GM12865 (cell line): Measurements from ENCODE around the gene SLC39A11.
"Not testable (repeated sequence)": the region's sequence is repeated elsewhere in the genome, so short reads cannot be mapped to it uniquely, and the experiment has no call there.

Experiments used
- DNase-seq: peaks from one replicate; pipeline ENCODE4 v3.0.0; 2010; ENCODE audit warnings: low read depth
- H3K4me3 ChIP-seq: 2 replicates; pipeline ENCODE4 v1.5.1; 2011; ENCODE audit warnings: mild to moderate bottlenecking, low read depth, low read length, control low read depth
- TF ChIP-seq, protein P1 (sequence below): IDR thresholded peaks from 2 replicates; pipeline ENCODE4 v1.5.1; 2011; ENCODE audit warnings: low read length, control low read depth, low read depth, inconsistent platforms; ENCODE audit not compliant: insufficient read depth; ENCODE audit errors: missing control alignments

SLC39A11 gene

DNA sequence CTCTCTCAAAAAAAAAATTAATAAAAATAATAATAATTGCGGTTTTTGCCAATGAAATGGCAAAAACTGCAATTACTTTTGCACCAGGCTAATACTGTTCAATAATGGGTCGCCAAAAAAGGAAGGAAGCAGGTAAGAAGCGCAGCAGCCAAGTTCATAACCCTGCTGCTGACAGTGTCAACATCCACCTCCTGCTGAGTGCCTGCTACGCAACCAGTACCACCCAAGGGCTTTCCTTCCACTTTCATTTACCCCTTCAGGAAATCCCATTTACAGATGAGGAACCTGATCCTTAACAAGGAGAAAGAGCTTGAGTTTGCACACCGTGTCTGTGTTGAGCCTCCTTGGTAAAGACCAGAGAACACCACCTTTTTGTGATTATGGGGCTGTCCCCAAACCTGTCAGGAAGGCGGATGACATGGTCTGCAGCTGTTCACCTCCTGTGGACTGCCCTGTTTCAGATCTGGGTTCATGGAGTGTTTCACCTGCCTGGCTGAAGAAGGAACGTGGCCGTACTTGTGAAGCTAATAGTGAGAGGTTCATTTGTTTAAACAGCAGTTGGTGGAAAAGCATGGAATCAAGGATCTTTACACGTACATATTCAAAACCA lies 378.0 kb downstream of the SLC39A11 start:
- H3K4me3 ChIP-seq: no peak overlapping the region
- DNase-seq: no peak
- TF ChIP-seq, protein P1, sequence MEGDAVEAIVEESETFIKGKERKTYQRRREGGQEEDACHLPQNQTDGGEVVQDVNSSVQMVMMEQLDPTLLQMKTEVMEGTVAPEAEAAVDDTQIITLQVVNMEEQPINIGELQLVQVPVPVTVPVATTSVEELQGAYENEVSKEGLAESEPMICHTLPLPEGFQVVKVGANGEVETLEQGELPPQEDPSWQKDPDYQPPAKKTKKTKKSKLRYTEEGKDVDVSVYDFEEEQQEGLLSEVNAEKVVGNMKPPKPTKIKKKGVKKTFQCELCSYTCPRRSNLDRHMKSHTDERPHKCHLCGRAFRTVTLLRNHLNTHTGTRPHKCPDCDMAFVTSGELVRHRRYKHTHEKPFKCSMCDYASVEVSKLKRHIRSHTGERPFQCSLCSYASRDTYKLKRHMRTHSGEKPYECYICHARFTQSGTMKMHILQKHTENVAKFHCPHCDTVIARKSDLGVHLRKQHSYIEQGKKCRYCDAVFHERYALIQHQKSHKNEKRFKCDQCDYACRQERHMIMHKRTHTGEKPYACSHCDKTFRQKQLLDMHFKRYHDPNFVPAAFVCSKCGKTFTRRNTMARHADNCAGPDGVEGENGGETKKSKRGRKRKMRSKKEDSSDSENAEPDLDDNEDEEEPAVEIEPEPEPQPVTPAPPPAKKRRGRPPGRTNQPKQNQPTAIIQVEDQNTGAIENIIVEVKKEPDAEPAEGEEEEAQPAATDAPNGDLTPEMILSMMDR: no peak

DNA sequence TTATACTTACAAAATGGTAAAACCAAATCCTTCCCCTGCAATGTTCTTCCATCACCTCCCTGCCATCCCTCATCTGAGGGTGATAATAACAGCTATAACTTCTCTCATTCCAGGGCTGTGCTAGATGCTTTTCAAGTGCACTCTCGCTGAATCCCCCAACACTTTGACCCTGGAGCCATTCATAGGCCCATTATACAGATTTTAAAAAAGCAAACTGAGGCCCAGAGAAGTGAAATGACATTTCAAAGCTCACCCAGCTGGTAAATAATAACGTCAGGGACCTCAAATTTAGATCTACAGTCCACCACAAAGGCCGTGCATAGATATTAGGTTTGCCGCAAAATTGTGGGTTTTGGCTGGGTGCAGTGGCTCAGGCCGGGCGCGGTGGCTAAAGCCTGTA lies 378.8 kb downstream of the SLC39A11 start:
- H3K4me3 ChIP-seq: no peak overlapping the region
- TF ChIP-seq, protein P1: no peak
- DNase-seq: no peak

DNA sequence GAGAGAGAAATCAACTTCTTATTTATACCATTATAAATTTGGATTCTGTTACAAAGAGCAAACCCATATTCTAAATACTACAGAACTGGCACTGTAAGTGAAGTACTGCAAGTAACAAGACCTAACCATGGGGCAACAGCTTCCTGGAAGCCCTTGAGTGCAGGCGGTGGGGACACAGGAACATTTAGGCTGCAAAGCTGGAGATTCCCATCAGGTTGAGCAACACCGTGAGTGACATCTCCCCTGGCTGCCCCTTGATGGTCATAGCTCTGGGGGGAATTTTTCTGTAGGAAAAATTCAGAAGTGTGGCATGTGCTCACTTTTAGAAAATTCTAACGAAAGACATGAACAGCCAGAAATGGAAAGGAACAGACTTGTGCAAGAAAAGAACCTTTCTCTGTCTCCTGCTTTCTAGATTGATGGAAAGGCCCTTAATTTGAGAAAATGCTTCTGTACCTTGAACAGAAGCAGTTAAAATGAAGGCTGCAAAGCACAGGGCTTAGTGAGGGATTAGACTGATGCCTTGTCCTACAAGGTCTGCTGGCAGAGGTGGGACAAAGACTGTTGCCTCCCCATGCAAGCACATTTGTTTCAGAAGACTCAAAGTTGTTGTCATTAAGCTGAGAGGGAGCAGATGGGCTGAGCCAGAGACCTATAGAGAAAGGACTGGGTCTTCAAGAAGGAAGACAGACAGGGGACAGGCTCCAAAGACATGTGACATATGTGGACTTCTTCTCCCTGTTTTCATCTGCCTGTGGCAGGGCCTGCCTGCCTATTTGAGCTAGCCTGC lies 380.8 kb downstream of the SLC39A11 start:
- no peak for DNase-seq
- TF ChIP-seq, protein P1: no peak
- no peak overlapping the region for H3K4me3 ChIP-seq

DNA sequence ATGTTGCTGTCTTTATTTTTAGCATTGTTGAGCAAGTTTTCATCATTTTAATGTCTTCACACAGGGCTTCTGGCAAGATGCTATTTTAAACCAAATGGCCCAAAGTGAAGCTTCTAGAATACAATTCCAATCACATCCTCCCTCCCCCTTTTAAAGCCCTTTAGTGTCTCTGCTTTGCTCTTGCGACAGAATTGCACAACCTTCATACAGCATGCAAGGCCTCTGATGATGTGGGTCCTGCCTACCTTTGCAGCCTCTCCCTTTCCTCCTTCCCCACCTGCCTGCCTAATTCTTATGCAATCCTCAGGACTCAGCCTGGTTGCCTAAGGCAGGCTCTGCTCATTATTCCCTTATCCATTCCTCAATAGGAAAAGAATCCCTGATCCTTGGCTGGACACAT lies 381.7 kb downstream of the SLC39A11 start:
- DNase-seq: no peak
- H3K4me3 ChIP-seq: no peak overlapping the region
- TF ChIP-seq, protein P1: no peak

DNA sequence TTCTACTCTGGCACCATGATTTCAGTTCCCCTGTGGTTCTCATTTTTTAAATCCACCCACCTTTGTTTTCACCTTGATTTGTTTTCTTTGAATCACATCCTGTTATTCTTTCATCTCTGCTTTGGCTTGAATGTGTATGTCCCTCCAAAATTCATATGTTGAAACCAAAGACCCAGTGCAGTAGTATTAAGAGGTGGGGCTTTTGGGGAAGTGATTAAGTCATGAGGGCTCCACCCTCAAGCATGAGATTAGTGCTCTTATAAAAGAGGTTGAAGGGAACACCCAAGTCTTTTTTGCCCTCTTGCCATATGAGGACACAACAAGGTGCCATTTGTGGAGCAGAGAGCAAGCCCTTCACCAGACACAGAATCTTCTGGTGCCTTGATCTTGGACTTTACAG lies 382.3 kb downstream of the SLC39A11 start:
- H3K4me3 ChIP-seq: no peak overlapping the region
- TF ChIP-seq, protein P1: no peak
- peak; percentile 13 for DNase-seq

DNA sequence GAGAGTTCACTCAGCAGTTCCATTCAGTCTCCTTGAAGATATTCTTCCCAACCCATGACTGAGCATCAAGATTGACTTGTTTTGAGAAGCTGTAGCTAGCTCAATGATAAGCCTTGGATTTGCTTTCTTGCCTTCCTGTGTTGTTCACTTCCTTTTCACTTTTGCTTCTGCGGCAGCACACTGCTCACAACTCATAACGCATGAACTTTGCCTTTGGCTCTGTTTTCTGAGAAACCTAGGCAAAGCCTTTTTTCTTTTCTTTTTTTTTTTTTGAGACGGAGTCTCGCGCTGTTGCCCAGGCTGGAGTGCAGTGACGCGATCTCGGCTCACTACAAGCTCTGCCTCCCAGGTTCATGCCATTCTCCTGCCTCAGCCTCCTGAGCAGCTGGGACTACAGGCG lies 383.8 kb downstream of the SLC39A11 start:
- DNase-seq, H3K4me3 ChIP-seq: not testable (repeated sequence)

DNA sequence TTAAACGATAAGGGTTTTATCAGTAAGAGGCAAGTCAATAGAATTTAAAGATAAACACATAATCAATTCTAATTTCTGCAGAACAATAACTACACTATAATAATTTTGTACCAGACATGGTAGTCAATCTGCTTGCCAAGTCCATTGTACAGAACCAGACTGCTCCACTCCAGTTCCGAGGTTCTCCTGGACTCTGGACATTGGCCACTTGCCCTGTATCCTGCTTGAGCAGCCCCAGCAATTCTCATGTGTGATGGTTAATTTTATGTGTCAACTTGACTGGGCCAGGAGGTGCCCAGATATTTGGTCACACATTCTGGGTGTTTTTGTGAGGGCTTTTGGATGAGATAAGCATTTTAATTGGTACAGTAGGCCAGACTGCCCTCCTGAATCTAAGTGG lies 384.6 kb downstream of the SLC39A11 start:
- no peak for DNase-seq
- TF ChIP-seq, protein P1: no peak
- H3K4me3 ChIP-seq: no peak overlapping the region
